Liver (tissue), 9 donors: ENCODE data around the gene TEX48. TPM values are rescaled to one million over a fixed set of nuclear protein-coding genes. Genes with fewer than 3 reads are reported as not detected.

Experiments
- DNase-seq: peaks from one replicate; pipeline ENCODE4 v3.0.0-alpha.2; 2017; ENCODE audit warnings: low spot score
- H3K27ac ChIP-seq, 2 donors: one replicate each; pipeline ENCODE4 v1.7.0; 2013; ENCODE audit warnings: inconsistent platforms in 2 of 2, low read length in 2 of 2, control low read depth in 1 of 2, low read depth in 1 of 2, mild to moderate bottlenecking in 1 of 2
- H3K27me3 ChIP-seq, 4 donors: one replicate each; pipeline versions ENCODE4 v1.6.1 to v1.7.0; 2013; ENCODE audit warnings: low read length in 3 of 4, inconsistent platforms in 1 of 4, mild to moderate bottlenecking in 1 of 4, moderate library complexity in 1 of 4; ENCODE audit not compliant: control insufficient read depth in 4 of 4, insufficient read depth in 4 of 4
- H3K36me3 ChIP-seq, 4 donors: one replicate each; pipeline versions ENCODE4 v1.6.1 to v1.7.0; 2013; ENCODE audit warnings: low read length in 3 of 4, mild to moderate bottlenecking in 3 of 4, low read depth in 1 of 4, moderate library complexity in 1 of 4; ENCODE audit not compliant: control insufficient read depth in 4 of 4, insufficient read depth in 3 of 4
- H3K4me1 ChIP-seq, 4 donors: one replicate each; pipeline versions ENCODE4 v1.6.1 to v1.7.0; 2013; ENCODE audit warnings: low read length in 3 of 4, mild to moderate bottlenecking in 3 of 4, moderate library complexity in 1 of 4; ENCODE audit not compliant: control insufficient read depth in 4 of 4, insufficient read depth in 4 of 4
- H3K4me3 ChIP-seq, 3 donors: one replicate each; pipeline versions ENCODE4 v1.6.1 to v1.7.0; 2013; ENCODE audit warnings: low read length in 3 of 3, control low read depth in 1 of 3, low read depth in 1 of 3, mild to moderate bottlenecking in 1 of 3
- H3K9ac ChIP-seq, 2 donors: one replicate each; pipeline ENCODE4 v1.7.0; 2013; ENCODE audit warnings: low read length in 2 of 2, mild to moderate bottlenecking in 2 of 2, moderate library complexity in 2 of 2, control low read depth in 1 of 2, low read depth in 1 of 2
- H3K9me3 ChIP-seq, 4 donors: one replicate each; pipeline versions ENCODE4 v1.6.1 to v1.7.0; 2013; ENCODE audit warnings: low read length in 3 of 4; ENCODE audit not compliant: control insufficient read depth in 4 of 4
- CTCF ChIP-seq: fragments of 150-350 bp; IDR thresholded peaks from 2 replicates; pipeline ENCODE4 v1.5.1; 2017; ENCODE audit warnings: improper control_type of control experiment, low read depth, low read length; ENCODE audit not compliant: missing input control
- FOXA1 ChIP-seq: IDR thresholded peaks from 2 replicates; pipeline ENCODE4 v1.6.1; 2016; ENCODE audit warnings: antibody characterized with exemption
- FOXA2 ChIP-seq: IDR thresholded peaks from 2 replicates; pipeline ENCODE4 v1.6.1; 2016; ENCODE audit warnings: antibody characterized with exemption
- HNF4A ChIP-seq, 2 donors: conservative IDR thresholded peaks; 2 replicates each; pipeline ENCODE4 v1.6.1; 2016; ENCODE audit warnings: antibody characterized with exemption in 2 of 2, mild to moderate bottlenecking in 2 of 2
- JUND ChIP-seq, 2 donors: IDR thresholded peaks; 2 replicates each; pipeline ENCODE4 v1.6.1; 2016; ENCODE audit warnings: antibody characterized with exemption in 2 of 2
- RAD21 ChIP-seq, 2 donors: IDR thresholded peaks; 2 replicates each; pipeline ENCODE4 v1.6.1; 2016; ENCODE audit warnings: antibody characterized with exemption in 2 of 2, mild to moderate bottlenecking in 2 of 2
- REST ChIP-seq: IDR thresholded peaks from 2 replicates; pipeline ENCODE4 v1.6.1; 2016; ENCODE audit warnings: antibody characterized with exemption, mild to moderate bottlenecking
- RXRA ChIP-seq, 2 donors: IDR thresholded peaks; 2 replicates each; pipeline ENCODE4 v1.6.1; 2017 to 2018; ENCODE audit warnings: antibody characterized with exemption in 2 of 2, mild to moderate bottlenecking in 1 of 2
- SP1 ChIP-seq: IDR thresholded peaks from 2 replicates; pipeline ENCODE4 v1.6.1; 2018; ENCODE audit warnings: antibody characterized with exemption, mild to moderate bottlenecking
- ZBTB33 ChIP-seq: IDR thresholded peaks from 2 replicates; pipeline ENCODE4 v1.6.1; 2016; ENCODE audit warnings: antibody characterized with exemption
- WGBS: extraction: QIAGEN DNeasy Blood & Tissue Kit; methylation state at CpG from one replicate; pipeline ENCODE4 v1.1.7; 2013; 5-methylcytosine and 5-hydroxymethylcytosine counted together
- polyA plus RNA-seq, 2 donors: library from polyadenylated mRNA; stranded (reverse) in 1 of 2; unstranded in 1 of 2; fragments of 200-250 nt in 1 of 2; fragments of >200 nt in 1 of 2; fragmentation: Nextera tagmentation in 1 of 2; extraction: Ambion mirVana in 1 of 2; gene quantifications; one replicate each; pipeline versions ENCODE4 v1.2.1 to v1.2.3, GENCODE V29; 2013 to 2015
- total RNA-seq, 2 donors: library from RNA; depleted of rRNA; stranded (reverse); fragments of >200 nt; gene quantifications; one replicate each; pipeline ENCODE4 v1.2.3, GENCODE V29; 2014
- TF ChIP-seq, protein P1 (sequence below): IDR thresholded peaks from 2 replicates; pipeline ENCODE4 v1.6.1; 2016; ENCODE audit warnings: antibody characterized with exemption
- TF ChIP-seq, protein P2 (sequence below): IDR thresholded peaks from 2 replicates; pipeline ENCODE4 v1.6.1; 2016; ENCODE audit warnings: antibody characterized with exemption
- donor health status: healthy.
- donor health status: healthy.
- donor health status: healthy.
- donor health status: healthy.
- donor health status: healthy.

TEX48 gene
- total and polyA plus RNA-seq, 4 donors = not detected

DNA sequence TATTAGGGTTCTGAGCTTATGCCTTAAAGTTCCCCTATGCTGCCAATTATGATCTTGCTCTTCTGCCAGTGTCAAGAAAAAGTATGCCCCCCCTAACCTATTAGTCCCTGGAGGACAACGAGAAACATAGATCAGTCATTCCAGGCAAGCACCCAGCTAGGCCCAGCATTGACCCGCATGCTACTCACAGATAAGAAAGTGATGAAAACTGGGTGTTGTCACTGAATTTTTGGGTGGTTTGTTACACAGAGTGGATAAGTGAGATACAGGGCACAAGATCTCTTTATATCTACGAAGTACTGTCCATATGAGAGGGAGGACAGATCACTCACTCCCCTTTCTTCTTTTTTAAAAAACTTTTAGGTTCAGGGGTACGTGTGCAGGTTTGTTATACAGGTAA is 6.4 kb upstream of the TEX48 start (continued):
- TF ChIP-seq, protein P1, sequence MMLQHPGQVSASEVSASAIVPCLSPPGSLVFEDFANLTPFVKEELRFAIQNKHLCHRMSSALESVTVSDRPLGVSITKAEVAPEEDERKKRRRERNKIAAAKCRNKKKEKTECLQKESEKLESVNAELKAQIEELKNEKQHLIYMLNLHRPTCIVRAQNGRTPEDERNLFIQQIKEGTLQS = no peak

GRCh38 chr9:114687034-114687433 is 5.0 kb upstream of the TEX48 start:
- Histone ChIP-seq H3K9ac (no peak overlapping the region), H3K27me3 (no peaks in the 10 kb centered on the region)
- TF ChIP-seq RXRA (IDR thresholded peaks at IDR 0.05) (no peak), CTCF (no peak), ZBTB33 (no peak)

DNA sequence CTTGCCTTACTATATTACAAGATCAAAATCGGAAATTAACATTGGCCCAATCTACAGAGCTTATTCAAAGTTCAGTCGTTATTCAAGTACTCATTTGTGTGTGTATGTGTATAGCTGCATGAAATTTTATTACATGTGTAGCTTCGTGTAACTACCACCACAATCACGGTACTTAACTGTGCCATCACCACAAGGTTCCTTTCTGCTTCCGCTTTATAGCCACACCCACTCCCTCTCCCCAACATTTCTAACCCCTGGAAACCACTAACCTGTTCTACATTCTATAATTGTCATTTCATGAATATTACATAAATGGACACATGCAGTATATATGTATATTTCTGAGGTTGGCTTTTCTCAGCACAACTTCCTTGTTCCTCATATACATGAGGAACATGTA is 4.0 kb upstream of the TEX48 start:
- no peaks in the 10 kb centered on the region for H3K9me3 ChIP-seq
- 88% methylated on average over 5 of the region's 5 CpGs for WGBS
- H3K9ac ChIP-seq = no peak overlapping the region
- H3K4me3 ChIP-seq = no peak overlapping the region
- no peaks in the 10 kb centered on the region for H3K27me3 ChIP-seq
- no peak for DNase-seq
- no peaks in the 10 kb centered on the region for H3K36me3 ChIP-seq
- peaks cover 0 to 7% (median 1%) of the 10 kb centered on the region in 4 donors for H3K4me1 ChIP-seq
- H3K27ac ChIP-seq = no peak overlapping the region
- no peak for TF ChIP-seq REST
- TF ChIP-seq, protein P2, sequence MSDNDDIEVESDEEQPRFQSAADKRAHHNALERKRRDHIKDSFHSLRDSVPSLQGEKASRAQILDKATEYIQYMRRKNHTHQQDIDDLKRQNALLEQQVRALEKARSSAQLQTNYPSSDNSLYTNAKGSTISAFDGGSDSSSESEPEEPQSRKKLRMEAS = no peak
- TF ChIP-seq JUND (IDR thresholded peaks at IDR 0.05) = no peak
- TF ChIP-seq FOXA1 = no peak
- no peak for TF ChIP-seq RAD21 (IDR thresholded peaks at IDR 0.05)
- TF ChIP-seq SP1 = no peak
- no peak for TF ChIP-seq RXRA (IDR thresholded peaks at IDR 0.05)
- TF ChIP-seq FOXA2 = no peak
- no peak for TF ChIP-seq HNF4A (conservative IDR thresholded peaks at IDR 0.05)
- no peak for TF ChIP-seq CTCF

More at GRCh38 chr9:114687034-114687433, 5.0 kb upstream of the TEX48 start:
- Histone ChIP-seq H3K36me3 (no peaks in the 10 kb centered on the region), H3K4me1 (peaks cover 0 to under 1% (median under 1%) of the 10 kb centered on the region in 4 donors), H3K27ac (no peak overlapping the region), H3K4me3 (no peak overlapping the region), H3K9me3 (no peaks in the 10 kb centered on the region)
- DNase-seq = no peak
